ENCODE measurements around the gene SYNGAP1. TPM values are rescaled to one million over a fixed set of nuclear protein-coding genes. Genes with fewer than 3 reads are reported as not detected.

Gene SYNGAP1
- total RNA-seq, 1 experiment from 2014 or later: 1.2 TPM

- DNase-seq (ENCODE audit: extremely low read depth, low read depth): no peak
Observed at GRCh38 chr6:33420491-33421343, 852 bp downstream of the SYNGAP1 start.

GRCh38 chr6:33421344-33421643 is 1.4 kb downstream of the SYNGAP1 start:
- DNase-seq (ENCODE audit: extremely low read depth, low read depth): no peak

GRCh38 chr6:33423777-33424176 is 3.9 kb downstream of the SYNGAP1 start:
- DNase-seq (ENCODE audit: extremely low read depth, low read depth): no peak

- DNase-seq (ENCODE audit: extremely low read depth, low read depth): no peak
Observed at GRCh38 chr6:33424855-33425667, 5.2 kb downstream of the SYNGAP1 start.

- DNase-seq (ENCODE audit: extremely low read depth, low read depth): peak; percentile 81
Observed at GRCh38 chr6:33425668-33426577, 6.1 kb downstream of the SYNGAP1 start.

- no peak for DNase-seq (ENCODE audit: extremely low read depth, low read depth)
Observed at GRCh38 chr6:33426590-33427511, 7.0 kb downstream of the SYNGAP1 start.

- DNase-seq (ENCODE audit: extremely low read depth, low read depth): no peak
Observed at GRCh38 chr6:33427585-33428223, 7.8 kb downstream of the SYNGAP1 start.

- DNase-seq (ENCODE audit: extremely low read depth, low read depth): no peak
Observed at GRCh38 chr6:33428224-33428965, 8.5 kb downstream of the SYNGAP1 start.

- no peak for DNase-seq (ENCODE audit: extremely low read depth, low read depth)
Observed at GRCh38 chr6:33428966-33429749, 9.3 kb downstream of the SYNGAP1 start.

- no peak for DNase-seq (ENCODE audit: extremely low read depth, low read depth)
Observed at GRCh38 chr6:33429750-33430052, 9.8 kb downstream of the SYNGAP1 start.

- no peak for DNase-seq (ENCODE audit: extremely low read depth, low read depth)
Observed at GRCh38 chr6:33430334-33430733, 10.5 kb downstream of the SYNGAP1 start.

GRCh38 chr6:33430991-33431879 is 11.4 kb downstream of the SYNGAP1 start:
- no peak for DNase-seq (ENCODE audit: extremely low read depth, low read depth)

GRCh38 chr6:33431880-33432541 is 12.1 kb downstream of the SYNGAP1 start:
- DNase-seq (ENCODE audit: extremely low read depth, low read depth): no peak

- no peak for DNase-seq (ENCODE audit: extremely low read depth, low read depth)
Observed at GRCh38 chr6:33432546-33432945, 12.7 kb downstream of the SYNGAP1 start.

GRCh38 chr6:33433001-33433543 is 13.2 kb downstream of the SYNGAP1 start:
- DNase-seq (ENCODE audit: extremely low read depth, low read depth): no peak

- DNase-seq (ENCODE audit: extremely low read depth, low read depth): no peak
Observed at GRCh38 chr6:33433544-33434191, 13.8 kb downstream of the SYNGAP1 start.
